VCaP (cell line): ENCODE results near the gene TAOK3.
"Not testable (repeated sequence)": the region's sequence is repeated elsewhere in the genome, so short reads cannot be mapped to it uniquely, and the experiment has no call there.

Experiments
- H3K27ac ChIP-seq: fragments of 450-650 bp; 2 replicates; pipeline ENCODE4 v1.5.1; 2017
- TF ChIP-seq, protein P1 (sequence below): fragments of 450-650 bp; conservative IDR thresholded peaks from 2 replicates; pipeline ENCODE4 v1.5.1; 2017; ENCODE audit warnings: mild to moderate bottlenecking, moderate library complexity

Gene TAOK3

DNA sequence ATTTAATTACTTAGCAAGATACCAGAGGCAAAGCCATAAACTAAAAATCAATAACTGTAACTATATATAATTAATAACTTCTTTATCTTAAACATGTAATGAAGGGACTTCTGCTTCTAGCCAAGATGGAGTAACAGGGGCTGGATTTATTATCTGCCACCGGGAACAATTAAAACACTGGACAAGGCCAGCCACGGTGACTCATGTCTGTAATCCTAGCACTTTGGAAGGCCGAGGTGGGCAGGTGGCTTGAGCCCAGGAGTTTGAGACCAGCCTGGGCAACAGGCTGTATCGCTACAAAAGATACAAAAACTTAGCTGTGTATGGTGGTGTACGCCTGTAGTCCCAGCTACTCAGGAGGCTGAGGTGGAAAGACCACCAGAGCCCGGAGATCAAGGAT is 113.6 kb downstream of the TAOK3 start:
- no peak overlapping the region for H3K27ac ChIP-seq
- TF ChIP-seq, protein P1, sequence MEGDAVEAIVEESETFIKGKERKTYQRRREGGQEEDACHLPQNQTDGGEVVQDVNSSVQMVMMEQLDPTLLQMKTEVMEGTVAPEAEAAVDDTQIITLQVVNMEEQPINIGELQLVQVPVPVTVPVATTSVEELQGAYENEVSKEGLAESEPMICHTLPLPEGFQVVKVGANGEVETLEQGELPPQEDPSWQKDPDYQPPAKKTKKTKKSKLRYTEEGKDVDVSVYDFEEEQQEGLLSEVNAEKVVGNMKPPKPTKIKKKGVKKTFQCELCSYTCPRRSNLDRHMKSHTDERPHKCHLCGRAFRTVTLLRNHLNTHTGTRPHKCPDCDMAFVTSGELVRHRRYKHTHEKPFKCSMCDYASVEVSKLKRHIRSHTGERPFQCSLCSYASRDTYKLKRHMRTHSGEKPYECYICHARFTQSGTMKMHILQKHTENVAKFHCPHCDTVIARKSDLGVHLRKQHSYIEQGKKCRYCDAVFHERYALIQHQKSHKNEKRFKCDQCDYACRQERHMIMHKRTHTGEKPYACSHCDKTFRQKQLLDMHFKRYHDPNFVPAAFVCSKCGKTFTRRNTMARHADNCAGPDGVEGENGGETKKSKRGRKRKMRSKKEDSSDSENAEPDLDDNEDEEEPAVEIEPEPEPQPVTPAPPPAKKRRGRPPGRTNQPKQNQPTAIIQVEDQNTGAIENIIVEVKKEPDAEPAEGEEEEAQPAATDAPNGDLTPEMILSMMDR: no peak

DNA sequence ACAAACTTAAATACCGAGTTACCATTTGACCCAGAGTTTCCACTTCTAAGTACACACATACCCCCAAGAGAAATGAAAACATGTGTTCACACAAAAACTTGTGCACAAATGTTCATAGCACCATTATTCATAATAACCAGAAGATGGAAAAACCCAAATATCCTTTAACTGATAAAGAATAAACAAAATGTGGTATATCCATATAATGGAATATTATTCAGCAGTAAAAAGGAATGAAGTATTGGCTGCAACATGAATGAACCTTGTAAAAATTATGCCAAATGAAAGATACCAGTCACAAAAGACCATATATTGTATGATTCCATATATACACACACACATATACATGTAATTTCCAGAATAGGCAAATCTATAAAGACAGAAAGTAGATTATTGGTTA is 116.4 kb downstream of the TAOK3 start:
- TF ChIP-seq, protein P1: no peak
- no peak overlapping the region for H3K27ac ChIP-seq

DNA sequence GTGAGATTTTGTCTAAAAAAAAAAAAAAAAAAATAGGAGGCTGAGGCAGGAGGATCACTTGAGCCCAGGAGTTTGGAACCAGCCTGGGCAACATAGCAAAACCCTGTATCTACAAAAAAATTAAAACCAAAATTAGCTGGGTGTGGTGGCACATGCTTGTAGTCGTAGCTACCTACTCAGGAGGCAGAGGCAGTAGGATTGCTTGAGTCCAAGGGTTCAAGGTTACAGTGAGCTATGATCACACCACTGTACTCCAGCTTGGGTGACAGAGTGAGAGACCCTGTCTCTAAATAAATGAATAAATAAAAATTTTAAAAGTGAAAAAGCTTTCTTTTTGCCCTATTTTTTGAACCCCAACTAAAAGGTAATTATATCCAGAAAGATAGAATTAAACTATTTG is 123.2 kb downstream of the TAOK3 start:
- TF ChIP-seq, protein P1: no peak

DNA sequence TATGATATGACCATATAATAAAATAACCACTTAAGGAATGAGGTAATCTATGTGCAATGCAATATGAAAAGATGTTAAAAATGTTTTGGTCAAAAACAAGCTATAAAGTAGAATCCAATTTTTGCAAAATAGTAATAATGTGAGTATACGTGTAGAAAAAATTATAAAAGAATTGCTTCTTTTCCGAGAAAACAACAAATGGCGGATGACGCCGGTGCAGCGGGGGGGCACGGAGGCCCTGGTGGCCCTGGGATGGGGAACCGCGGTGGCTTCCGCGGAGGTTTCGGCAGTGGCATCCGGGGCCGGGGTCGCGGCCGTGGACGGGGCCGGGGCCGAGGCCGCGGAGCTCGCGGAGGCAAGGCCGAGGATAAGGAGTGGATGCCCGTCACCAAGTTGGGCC is 126.8 kb downstream of the TAOK3 start:
- H3K27ac ChIP-seq: not testable (repeated sequence)

More for the DNA sequence above, 123.2 kb downstream of the TAOK3 start:
- no peak overlapping the region for H3K27ac ChIP-seq

DNA sequence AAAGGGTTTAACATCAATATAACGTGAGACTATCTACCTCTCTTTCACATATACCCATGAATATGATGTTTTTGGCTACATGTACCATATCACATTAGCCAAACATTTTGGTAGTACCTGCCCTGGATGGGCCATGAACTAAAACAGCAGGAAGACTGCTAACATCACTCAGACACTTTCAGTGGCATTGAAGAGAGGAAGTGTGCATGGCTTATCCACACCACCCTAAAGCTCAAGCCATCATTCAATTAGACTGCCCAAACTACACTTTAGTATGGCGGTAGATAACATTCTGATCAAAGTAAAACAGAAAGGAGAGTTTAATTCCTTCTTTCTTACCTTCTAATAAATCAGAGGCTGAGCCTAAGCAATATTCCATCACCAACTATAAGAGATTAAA is 133.8 kb downstream of the TAOK3 start:
- TF ChIP-seq, protein P1: no peak
- H3K27ac ChIP-seq: no peak overlapping the region

- TF ChIP-seq, protein P1: no peak
- H3K27ac ChIP-seq: no peak overlapping the region
Observed at GRCh38 chr12:118237908-118238307, 134.8 kb downstream of the TAOK3 start.

- TF ChIP-seq, protein P1: no peak
- H3K27ac ChIP-seq: no peak overlapping the region
Observed at GRCh38 chr12:118237052-118237665, 135.5 kb downstream of the TAOK3 start.

GRCh38 chr12:118220702-118221101 is 152.0 kb downstream of the TAOK3 start:
- no peak overlapping the region for H3K27ac ChIP-seq
- TF ChIP-seq, protein P1: no peak
